CD14-positive monocyte (primary cell): ENCODE data around the gene ASB4. TPM values are rescaled to one million over a fixed set of nuclear protein-coding genes. Genes with fewer than 3 reads are reported as not detected.

Experiments used
- DNase-seq, 3 donors: peaks; one replicate each; pipeline ENCODE4 v3.0.0-alpha.2; 2011 to 2022
- H2AFZ ChIP-seq: 2 replicates; pipeline ENCODE4 v1.6.0; 2012; ENCODE audit warnings: mild to moderate bottlenecking, low read depth, low read length, inconsistent platforms; ENCODE audit not compliant: insufficient read depth, poor library complexity, severe bottlenecking
- H3K27ac ChIP-seq, 2 donors: 1 replicate in 1 of 2; 2 replicates in 1 of 2; pipeline ENCODE4 v1.5.1; 2012 to 2013; ENCODE audit warnings: low read length in 2 of 2, control low read depth in 1 of 2, inconsistent platforms in 1 of 2, low read depth in 1 of 2, mild to moderate bottlenecking in 1 of 2
- H3K27me3 ChIP-seq, 2 donors: one replicate each; pipeline versions ENCODE4 v1.6.0 to v1.6.1; 2011 to 2013; ENCODE audit warnings: low read length in 2 of 2; ENCODE audit not compliant: control insufficient read depth in 2 of 2, insufficient read depth in 2 of 2
- H3K36me3 ChIP-seq, 2 donors: replicated peaks in 1 of 2; 1 replicate in 1 of 2; 2 replicates in 1 of 2; pipeline versions ENCODE4 v1.5.1 to v1.6.1; 2012 to 2013; ENCODE audit warnings: low read length in 2 of 2, control low read depth in 1 of 2, inconsistent platforms in 1 of 2, mild to moderate bottlenecking in 1 of 2; ENCODE audit not compliant: insufficient read depth in 2 of 2, control insufficient read depth in 1 of 2
- H3K4me1 ChIP-seq, 2 donors: 1 replicate in 1 of 2; 2 replicates in 1 of 2; pipeline versions ENCODE4 v1.5.1 to v1.6.1; 2012 to 2013; ENCODE audit warnings: low read length in 2 of 2, control low read depth in 1 of 2, inconsistent platforms in 1 of 2, mild to moderate bottlenecking in 1 of 2, moderate library complexity in 1 of 2; ENCODE audit not compliant: insufficient read depth in 2 of 2, control insufficient read depth in 1 of 2
- H3K4me2 ChIP-seq: replicated peaks from 2 replicates; pipeline ENCODE3; 2012; ENCODE audit warnings: low read length, moderate library complexity, mild to moderate bottlenecking; ENCODE audit not compliant: poor library complexity, severe bottlenecking; ENCODE audit errors: extremely low read depth
- H3K4me3 ChIP-seq, 3 experiments: fragments of 200-600 bp in 1 of 3; sonication (generic) in 1 of 3; replicated peaks in 1 of 3; 1 replicate in 2 of 3; 2 replicates in 1 of 3; pipeline ENCODE4 v1.5.1; 2011 to 2013; ENCODE audit warnings: low read length in 3 of 3, mild to moderate bottlenecking in 3 of 3, control low read depth in 2 of 3, low read depth in 2 of 3, inconsistent platforms in 1 of 3, moderate library complexity in 1 of 3
- H3K79me2 ChIP-seq: 2 replicates; pipeline ENCODE4 v1.6.0; 2012; ENCODE audit warnings: mild to moderate bottlenecking, control low read depth, inconsistent platforms, low read length, moderate library complexity; ENCODE audit not compliant: insufficient read depth
- H3K9ac ChIP-seq: 2 replicates; pipeline ENCODE4 v1.6.0; 2017; ENCODE audit warnings: low read length, mild to moderate bottlenecking; ENCODE audit not compliant: insufficient read depth, poor library complexity, severe bottlenecking
- H3K9me3 ChIP-seq, 2 donors: replicated peaks in 1 of 2; 1 replicate in 1 of 2; 2 replicates in 1 of 2; pipeline versions ENCODE4 v1.5.1 to v1.6.1; 2012 to 2013; ENCODE audit warnings: low read length in 2 of 2, control low read depth in 1 of 2; ENCODE audit not compliant: control insufficient read depth in 1 of 2, insufficient read depth in 1 of 2
- H4K20me1 ChIP-seq: 2 replicates; pipeline ENCODE4 v1.6.0; 2012; ENCODE audit warnings: mild to moderate bottlenecking, low read length, control low read depth, moderate library complexity; ENCODE audit not compliant: insufficient read depth
- H3K27ac Mint-ChIP-seq, 7 donors: one replicate each; pipeline ENCODE4 v1.8.0; 2020; ENCODE audit warnings: mild to moderate bottlenecking in 7 of 7, mixed read lengths in 7 of 7, moderate library complexity in 6 of 7, inconsistent platforms in 2 of 7
- H3K27me3 Mint-ChIP-seq, 3 donors: one replicate each; pipeline ENCODE4 v1.8.0; 2021 to 2022; ENCODE audit warnings: low read depth in 3 of 3, mild to moderate bottlenecking in 3 of 3, mixed read lengths in 3 of 3, moderate library complexity in 3 of 3, inconsistent platforms in 1 of 3
- H3K36me3 Mint-ChIP-seq, 2 donors: one replicate each; pipeline ENCODE4 v1.8.0; 2020; ENCODE audit warnings: mixed read lengths in 2 of 2, inconsistent platforms in 1 of 2, mild to moderate bottlenecking in 1 of 2
- H3K4me1 Mint-ChIP-seq: one replicate; pipeline ENCODE4 v1.8.0; 2020; ENCODE audit warnings: mild to moderate bottlenecking, mixed read lengths
- H3K4me3 Mint-ChIP-seq, 2 donors: one replicate each; pipeline ENCODE4 v1.8.0; 2020; ENCODE audit warnings: mild to moderate bottlenecking in 2 of 2, mixed read lengths in 2 of 2, moderate library complexity in 1 of 2
- H3K9me3 Mint-ChIP-seq, 7 donors: one replicate each; pipeline ENCODE4 v1.8.0; 2020 to 2022; ENCODE audit warnings: mixed read lengths in 7 of 7, mild to moderate bottlenecking in 6 of 7, moderate library complexity in 6 of 7, inconsistent platforms in 2 of 7
- WGBS: methylation state at CpG from one replicate; pipeline ENCODE4 v1.1.5; 2013; ENCODE audit warnings: missing lambda C conversion rate; ENCODE audit not compliant: insufficient coverage; 5-methylcytosine and 5-hydroxymethylcytosine counted together
- intact Hi-C, 2 donors: fragments of 100-400 bp; cut with micrococcal nuclease; formaldehyde crosslinking; loops; one replicate each; pipeline versions ENCODE4 v1.15.0 to v1.15.1; 2023
- polyA plus RNA-seq, 3 donors: library from polyadenylated mRNA; depleted of rRNA in 1 of 3; unstranded in 2 of 3; stranded (reverse) in 1 of 3; fragments of 300-500 nt in 2 of 3; fragments of >200 nt in 1 of 3; fragmentation: Illumina TruSeq in 2 of 3; gene quantifications; 1 replicate in 2 of 3; 2 replicates in 1 of 3; pipeline ENCODE4 v1.2.3, GENCODE V29; 2012 to 2021
- TF ChIP-seq, protein P1 (sequence below): fragments of 200-600 bp; IDR thresholded peaks from one replicate; pipeline ENCODE4 v1.8.0; 2022; ENCODE audit warnings: antibody characterized with exemption, mild to moderate bottlenecking

The ASB4 gene
- polyA plus RNA-seq, 3 donors = not detected

DNA sequence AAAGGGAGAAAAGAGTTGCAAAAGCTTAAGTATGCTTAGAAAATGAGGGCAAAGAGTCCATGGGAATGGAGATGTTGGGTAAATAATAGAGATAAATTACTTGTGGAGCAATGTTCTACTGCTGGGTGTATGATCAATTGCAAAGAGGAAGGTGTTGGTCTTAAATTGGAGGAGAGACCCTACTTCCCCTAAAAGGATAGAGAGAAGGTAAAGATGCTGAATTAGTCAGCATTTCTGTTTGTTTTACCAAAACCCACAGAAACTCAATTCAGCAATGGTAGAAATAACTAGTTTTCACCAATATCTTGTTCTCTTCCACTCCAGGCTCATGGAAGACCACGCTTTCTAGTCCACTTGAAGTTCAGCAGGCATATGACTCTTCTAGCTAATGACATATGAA is 32.1 kb downstream of the ASB4 start:
- Histone ChIP-seq H3K4me1 (no peaks in the 10 kb centered on the region), H3K27me3 (peaks cover 0 to 2% of the 10 kb centered on the region in 2 donors), H3K4me3 (no peak overlapping the region), H2AFZ (no peak overlapping the region), H3K79me2 (no peaks in the 10 kb centered on the region), H3K4me2 (no peak overlapping the region), H4K20me1 (no peaks in the 10 kb centered on the region), H3K36me3 (no peaks in the 10 kb centered on the region), H3K9me3 (no peaks in the 10 kb centered on the region), H3K9ac (no peak overlapping the region), H3K27ac (no peak overlapping the region)
- H3K27me3 Mint-ChIP-seq = peaks cover 0 to 2% (median 2%) of the 10 kb centered on the region in 3 donors
- DNase-seq = no peak
- no peak overlapping the region for H3K27ac Mint-ChIP-seq
- no CpG with 5 or more reads among the region's 1 CpG for WGBS
- TF ChIP-seq, protein P1, sequence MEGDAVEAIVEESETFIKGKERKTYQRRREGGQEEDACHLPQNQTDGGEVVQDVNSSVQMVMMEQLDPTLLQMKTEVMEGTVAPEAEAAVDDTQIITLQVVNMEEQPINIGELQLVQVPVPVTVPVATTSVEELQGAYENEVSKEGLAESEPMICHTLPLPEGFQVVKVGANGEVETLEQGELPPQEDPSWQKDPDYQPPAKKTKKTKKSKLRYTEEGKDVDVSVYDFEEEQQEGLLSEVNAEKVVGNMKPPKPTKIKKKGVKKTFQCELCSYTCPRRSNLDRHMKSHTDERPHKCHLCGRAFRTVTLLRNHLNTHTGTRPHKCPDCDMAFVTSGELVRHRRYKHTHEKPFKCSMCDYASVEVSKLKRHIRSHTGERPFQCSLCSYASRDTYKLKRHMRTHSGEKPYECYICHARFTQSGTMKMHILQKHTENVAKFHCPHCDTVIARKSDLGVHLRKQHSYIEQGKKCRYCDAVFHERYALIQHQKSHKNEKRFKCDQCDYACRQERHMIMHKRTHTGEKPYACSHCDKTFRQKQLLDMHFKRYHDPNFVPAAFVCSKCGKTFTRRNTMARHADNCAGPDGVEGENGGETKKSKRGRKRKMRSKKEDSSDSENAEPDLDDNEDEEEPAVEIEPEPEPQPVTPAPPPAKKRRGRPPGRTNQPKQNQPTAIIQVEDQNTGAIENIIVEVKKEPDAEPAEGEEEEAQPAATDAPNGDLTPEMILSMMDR = no peak
- H3K9me3 Mint-ChIP-seq = no peaks in the 10 kb centered on the region
- H3K36me3 Mint-ChIP-seq = no peaks in the 10 kb centered on the region
- no peak overlapping the region for H3K4me3 Mint-ChIP-seq
- intact Hi-C loops = no loop called here
- H3K4me1 Mint-ChIP-seq = peaks cover 2% of the 10 kb centered on the region

DNA sequence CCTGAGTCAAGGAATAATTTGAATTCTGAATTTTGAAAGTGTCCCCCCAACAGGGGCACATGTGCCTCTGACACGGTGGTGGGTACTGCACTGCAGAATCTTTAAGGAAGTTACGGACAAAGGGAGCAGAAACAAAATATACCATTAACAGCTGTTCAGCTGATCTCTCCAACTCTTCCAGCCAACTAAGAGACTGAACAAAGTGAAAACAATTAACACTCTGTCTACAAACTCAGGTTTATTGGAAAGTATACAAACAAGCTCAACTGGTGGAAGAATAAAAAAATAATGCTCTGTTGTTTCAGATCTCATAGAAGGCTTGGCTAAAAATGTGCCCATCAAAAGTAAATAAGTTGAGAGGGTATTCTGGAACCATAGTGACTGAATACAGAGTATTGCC is 34.4 kb downstream of the ASB4 start:
- Mint-ChIP-seq H3K9me3 (no peaks in the 10 kb centered on the region), H3K4me1 (peaks cover 2% of the 10 kb centered on the region), H3K36me3 (no peaks in the 10 kb centered on the region), H3K4me3 (no peak overlapping the region), H3K27ac (no peak overlapping the region), H3K27me3 (peaks cover 0 to 2% (median 0%) of the 10 kb centered on the region in 3 donors)
- Histone ChIP-seq H4K20me1 (no peaks in the 10 kb centered on the region), H3K79me2 (no peaks in the 10 kb centered on the region), H3K27ac (no peak overlapping the region), H3K4me3 (no peak overlapping the region), H3K4me1 (no peaks in the 10 kb centered on the region), H3K9me3 (no peaks in the 10 kb centered on the region), H3K27me3 (peaks cover 0 to 2% of the 10 kb centered on the region in 2 donors), H3K9ac (no peak overlapping the region), H2AFZ (no peak overlapping the region), H3K36me3 (no peaks in the 10 kb centered on the region), H3K4me2 (no peak overlapping the region)
- DNase-seq = no peak
- TF ChIP-seq, protein P1 = no peak
- WGBS = 80% methylated on average over 1 of the region's 2 CpGs
- intact Hi-C loops = no loop called here
